ENCODE results near the gene ZNF471. TPM values are rescaled to one million over a fixed set of nuclear protein-coding genes. Genes with fewer than 3 reads are reported as not detected.

The ZNF471 gene
- total RNA-seq, 1 donor from 2014 or later = 4.8 TPM

DNA sequence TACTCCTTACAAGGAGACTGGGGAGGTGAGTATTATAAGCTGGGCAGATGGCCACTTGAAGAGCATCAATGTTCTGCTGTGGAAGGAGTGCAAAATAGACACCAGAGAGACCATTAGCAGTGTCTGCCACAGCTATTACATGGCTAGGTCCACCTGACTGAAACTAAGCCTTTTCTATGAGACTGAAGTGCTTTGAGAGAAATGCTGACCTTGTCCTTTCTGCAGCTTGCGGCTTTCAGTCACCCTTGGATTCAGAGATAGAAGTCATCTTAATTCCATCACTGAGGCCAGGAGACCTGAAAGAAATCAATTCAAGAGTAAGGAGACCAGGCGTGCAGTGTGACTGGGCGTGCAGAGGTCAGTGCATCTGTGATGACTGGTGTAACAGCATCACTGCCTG is 29.8 kb downstream of the ZNF471 start:
- H3K4me3 ChIP-seq = peak overlapping the region; percentile 85 to 92
- DNase-seq (ENCODE audit: low spot score in 2 of 2) = no peak
- peaks cover 0 to 10% of the 10 kb centered on the region in 2 donors for H3K4me1 ChIP-seq
- intact Hi-C loops (cut with DNase I) = no loop called here
- no peaks in the 10 kb centered on the region for H3K27me3 ChIP-seq
- H3K36me3 ChIP-seq = peaks cover 15 to 27% of the 10 kb centered on the region in 2 donors
- TF ChIP-seq, protein P1, sequence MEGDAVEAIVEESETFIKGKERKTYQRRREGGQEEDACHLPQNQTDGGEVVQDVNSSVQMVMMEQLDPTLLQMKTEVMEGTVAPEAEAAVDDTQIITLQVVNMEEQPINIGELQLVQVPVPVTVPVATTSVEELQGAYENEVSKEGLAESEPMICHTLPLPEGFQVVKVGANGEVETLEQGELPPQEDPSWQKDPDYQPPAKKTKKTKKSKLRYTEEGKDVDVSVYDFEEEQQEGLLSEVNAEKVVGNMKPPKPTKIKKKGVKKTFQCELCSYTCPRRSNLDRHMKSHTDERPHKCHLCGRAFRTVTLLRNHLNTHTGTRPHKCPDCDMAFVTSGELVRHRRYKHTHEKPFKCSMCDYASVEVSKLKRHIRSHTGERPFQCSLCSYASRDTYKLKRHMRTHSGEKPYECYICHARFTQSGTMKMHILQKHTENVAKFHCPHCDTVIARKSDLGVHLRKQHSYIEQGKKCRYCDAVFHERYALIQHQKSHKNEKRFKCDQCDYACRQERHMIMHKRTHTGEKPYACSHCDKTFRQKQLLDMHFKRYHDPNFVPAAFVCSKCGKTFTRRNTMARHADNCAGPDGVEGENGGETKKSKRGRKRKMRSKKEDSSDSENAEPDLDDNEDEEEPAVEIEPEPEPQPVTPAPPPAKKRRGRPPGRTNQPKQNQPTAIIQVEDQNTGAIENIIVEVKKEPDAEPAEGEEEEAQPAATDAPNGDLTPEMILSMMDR (IDR thresholded peaks at IDR 0.05) = no peak
- no peak overlapping the region for H3K27ac ChIP-seq
- H3K9me3 ChIP-seq = peaks cover 44 to 87% of the 10 kb centered on the region in 2 donors

DNA sequence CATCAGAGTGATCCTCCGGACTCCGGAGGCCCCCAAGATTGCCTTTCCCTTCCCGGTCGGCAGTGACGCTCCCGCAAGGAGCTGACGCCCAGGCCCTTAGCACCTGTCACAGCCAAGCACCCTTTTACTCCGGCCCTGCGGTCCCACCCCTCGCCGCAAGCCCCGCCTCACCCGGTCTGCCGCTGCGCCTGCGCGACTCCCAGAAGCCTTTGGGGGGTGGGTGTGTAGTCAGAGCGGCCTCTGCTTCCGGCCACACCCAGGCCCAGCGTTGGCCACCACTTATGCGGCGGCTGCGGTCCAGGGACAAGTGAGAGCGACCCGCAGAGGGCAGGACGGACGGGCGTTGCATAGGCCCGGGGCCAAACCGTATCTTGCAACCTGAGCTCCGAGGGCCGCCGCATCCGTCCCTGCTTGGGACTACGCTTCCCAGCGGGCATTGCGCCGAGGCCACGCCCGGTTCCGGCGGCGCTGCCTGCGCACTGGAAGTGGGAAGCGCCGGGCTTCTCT is 30.7 kb downstream of the ZNF471 start:
- Histone ChIP-seq H3K4me1 (peaks cover 0 to 10% of the 10 kb centered on the region in 2 donors), H3K4me3 (peak overlapping the region; percentile 85 to 92), H3K36me3 (peaks cover 15 to 34% of the 10 kb centered on the region in 2 donors), H3K27ac (peak overlapping the region; percentile 91 to 94), H3K27me3 (no peaks in the 10 kb centered on the region), H3K9me3 (peaks cover 43 to 86% of the 10 kb centered on the region in 2 donors)
- TF ChIP-seq, protein P1 (IDR thresholded peaks at IDR 0.05) = no peak
- DNase-seq (ENCODE audit: low spot score in 2 of 2) = peak; percentile 45 to 93
- intact Hi-C loops (cut with DNase I) = loop anchor here (1.0 to 2.0 kb wide), 6 partner anchors 29 to 145 kb away; partner anchors contain the start of genes ZNF470, ZNF471, ZNF582 and ZNF583

DNA sequence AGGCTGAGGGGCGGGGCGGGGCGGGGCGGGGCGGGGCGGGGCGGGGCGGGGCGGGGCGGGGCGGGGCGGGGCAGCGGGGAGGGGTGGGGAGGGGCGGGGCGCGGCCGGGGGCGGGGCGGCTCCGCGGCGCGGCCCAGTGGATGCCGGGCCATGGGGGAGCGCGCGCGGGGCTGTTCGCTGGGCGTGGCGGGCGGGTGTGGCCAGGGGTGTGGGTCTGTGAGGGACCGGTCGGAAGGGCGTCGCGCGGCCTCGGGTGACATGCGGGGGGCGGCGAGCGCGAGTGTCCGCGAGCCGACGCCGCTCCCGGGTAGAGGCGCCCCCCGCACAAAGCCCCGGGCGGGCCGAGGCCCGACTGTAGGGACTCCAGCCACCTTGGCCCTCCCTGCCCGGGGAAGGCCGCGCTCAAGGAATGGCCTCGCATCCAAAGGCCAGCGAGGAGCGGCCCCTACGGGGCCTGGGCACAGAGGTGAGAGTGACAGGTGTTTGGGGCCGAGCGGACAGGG is 31.2 kb downstream of the ZNF471 start, which contains the start of gene ZFP28:
TSS of gene ZFP28 (plus strand) at position 188 of the 503 bp plus-strand sequence. CDS start at position 259, 71 bp downstream.
- DNase-seq (ENCODE audit: low spot score in 2 of 2) = peak; percentile 23 to 84
- intact Hi-C loops (cut with DNase I) = loop anchor here (1.0 to 2.0 kb wide), 6 partner anchors 28 to 146 kb away; partner anchors contain the start of genes ZNF470, ZNF471, ZNF582 and ZNF583
- TF ChIP-seq, protein P1 (IDR thresholded peaks at IDR 0.05) = no peak
- Histone ChIP-seq H3K9me3 (peaks cover 43 to 86% of the 10 kb centered on the region in 2 donors), H3K27me3 (no peaks in the 10 kb centered on the region), H3K4me1 (peaks cover 0 to 10% of the 10 kb centered on the region in 2 donors), H3K36me3 (peaks cover 15 to 39% of the 10 kb centered on the region in 2 donors), H3K27ac (peak within 1 kb of the TSS; percentile 91 to 94), H3K4me3 (peak within 1 kb of the TSS; percentile 85 to 92)

DNA sequence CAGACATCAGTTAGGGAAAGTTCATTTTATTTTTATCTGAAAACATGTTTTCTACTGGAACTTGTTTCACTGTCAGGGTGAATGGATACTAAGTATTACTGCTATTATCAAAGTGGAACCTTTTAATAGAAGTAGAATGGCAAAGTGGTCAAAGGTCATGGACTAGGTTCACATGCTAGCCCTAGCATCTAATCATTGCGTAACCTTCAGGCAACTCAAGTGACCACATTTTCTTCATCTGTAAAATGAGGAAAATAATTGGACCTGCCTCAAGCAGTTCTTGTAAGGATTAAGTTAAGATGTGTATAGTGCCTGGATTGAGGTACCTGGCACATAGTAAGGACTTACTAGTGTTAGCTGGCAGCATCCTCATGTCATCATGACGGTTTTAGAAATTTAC is 36.1 kb downstream of the ZNF471 start:
- H3K27ac ChIP-seq = no peak overlapping the region
- TF ChIP-seq, protein P1 (IDR thresholded peaks at IDR 0.05) = no peak
- DNase-seq (ENCODE audit: low spot score in 2 of 2) = no peak
- H3K36me3 ChIP-seq = peaks cover 60 to 88% of the 10 kb centered on the region in 2 donors
- intact Hi-C loops (cut with DNase I) = no loop called here
- H3K27me3 ChIP-seq = no peaks in the 10 kb centered on the region
- H3K4me3 ChIP-seq = no peak overlapping the region
- peaks cover 66 to 93% of the 10 kb centered on the region in 2 donors for H3K9me3 ChIP-seq
- H3K4me1 ChIP-seq = peaks cover 0 to 7% of the 10 kb centered on the region in 2 donors

DNA sequence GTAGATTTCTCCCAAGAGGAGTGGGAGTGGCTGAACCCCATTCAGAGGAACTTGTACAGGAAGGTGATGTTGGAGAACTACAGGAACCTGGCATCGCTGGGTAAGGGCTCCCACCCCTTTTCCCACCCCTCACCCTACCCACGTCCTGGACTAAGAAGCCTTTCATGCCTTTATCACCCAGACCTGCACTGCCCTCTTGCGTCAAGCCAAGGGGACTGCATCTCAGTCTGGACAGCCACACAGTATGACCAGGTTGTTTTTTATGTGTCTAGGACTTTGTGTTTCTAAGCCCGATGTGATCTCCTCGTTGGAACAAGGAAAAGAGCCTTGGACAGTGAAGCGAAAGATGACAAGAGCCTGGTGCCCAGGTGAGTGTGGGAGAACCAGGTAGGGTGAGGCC is 39.9 kb downstream of the ZNF471 start:
- TF ChIP-seq, protein P1 (IDR thresholded peaks at IDR 0.05) = no peak
- Histone ChIP-seq H3K9me3 (peaks cover 85 to 97% of the 10 kb centered on the region in 2 donors), H3K27ac (no peak overlapping the region), H3K4me3 (no peak overlapping the region), H3K4me1 (no peaks in the 10 kb centered on the region), H3K27me3 (no peaks in the 10 kb centered on the region), H3K36me3 (peaks cover 72 to 98% of the 10 kb centered on the region in 2 donors)
- DNase-seq (ENCODE audit: low spot score in 2 of 2) = no peak
- intact Hi-C loops (cut with DNase I) = no loop called here
